Measurements from ENCODE around the gene GALNT1. TPM values are rescaled to one million over a fixed set of nuclear protein-coding genes. Genes with fewer than 3 reads are reported as not detected.

The GALNT1 gene
- total and polyA plus RNA-seq, 9 of the 15 experiments (the other 6 are each of a cell fraction or from before 2014, with no cell fraction given), result 14.4 to 54.1 (median 36.6) TPM

DNA sequence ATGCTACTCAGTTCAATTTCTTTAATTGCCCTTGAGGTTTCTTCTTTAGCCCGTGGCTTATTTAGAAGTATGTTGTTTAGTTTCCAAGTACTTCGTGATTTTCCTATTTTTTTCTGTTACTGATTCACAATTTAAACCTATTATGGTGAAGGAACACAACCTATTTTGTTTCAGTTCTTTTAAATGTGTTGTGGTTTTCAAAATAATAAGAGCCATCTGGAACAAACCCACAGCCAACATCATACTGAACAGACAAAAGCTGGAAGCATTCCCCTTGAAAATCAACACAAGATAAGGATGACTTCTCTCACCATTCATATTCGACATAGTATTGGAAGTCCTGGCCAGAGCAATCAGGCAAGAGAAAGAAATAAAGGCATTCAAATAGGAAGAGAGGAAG is 155.2 kb downstream of the GALNT1 start:
- in situ Hi-C loops (cut with MboI) (no loop called here), intact Hi-C loops (cut with micrococcal nuclease) (no loop called here)
- Histone ChIP-seq H4K20me1 (replicated peaks; ENCODE audit: control insufficient read depth, insufficient read depth, low read length) (no peaks in the 10 kb centered on the region), H3K9me1 (ENCODE audit: control insufficient read depth, insufficient read depth, low read length) (no peaks in the 10 kb centered on the region), H3K36me3 (ENCODE audit: control insufficient read depth, insufficient read depth, low read length) (no peaks in the 10 kb centered on the region), H3K4me3 (no peak overlapping the region), H3K27me3 (ENCODE audit: control insufficient read depth in 2 of 2, insufficient read depth in 2 of 2, low read length in 2 of 2) (no peaks in the 10 kb centered on the region), H3K4me1 (replicated peaks in 1 of 2; ENCODE audit: control insufficient read depth in 2 of 2, insufficient read depth in 2 of 2, low read length in 2 of 2) (no peaks in the 10 kb centered on the region; a peak in 2 of 5 replicates), H3K4me2 (ENCODE audit: insufficient read depth, low read length) (no peak overlapping the region), H3K79me2 (ENCODE audit: control insufficient read depth, insufficient read depth, low read length) (no peaks in the 10 kb centered on the region), H3K9ac (ENCODE audit: insufficient read depth in 1 of 2, low read depth in 2 of 2, low read length in 2 of 2) (no peak overlapping the region), H2AFZ (ENCODE audit: low read depth, low read length) (no peak overlapping the region), H3K9me3 (replicated peaks; ENCODE audit: control insufficient read depth, insufficient read depth, low read depth, low read length) (no peaks in the 10 kb centered on the region), H3K27ac (ENCODE audit: extremely low read depth, low read depth, low read length) (no peak overlapping the region)
- ChIA-PET CTCF (ENCODE audit: low intra/inter-chr PET ratio) (no interaction called here), POLR2A (interaction anchor here (0.9 kb wide), 1 partner anchor 15 kb away, joined by 3 read pairs; no protein-coding TSS in a partner anchor)
- ATAC-seq (no peak), FAIRE-seq (no peak), DNase-seq (ENCODE audit: extremely low read depth in 1 of 4, low spot score in 3 of 4) (no peak)
- BruUV-seq (replicated peaks), result no TSS peak
- 0% methylated on average over 3 of the region's 3 CpGs for WGBS (ENCODE audit: insufficient coverage, low coverage, missing lambda C conversion rate)
- TF ChIP-seq PTRF (tag; IDR thresholded peaks at IDR 0.05) (no peak), SMARCA5 (IDR thresholded peaks at IDR 0.05) (no peak), TRIM24 (IDR thresholded peaks at IDR 0.05) (no peak), ZNF830 (CRISPR knock-in tag; IDR thresholded peaks at IDR 0.05) (no peak), NELFE (IDR thresholded peaks at IDR 0.05; ENCODE audit: insufficient read depth, insufficient read length) (no peak), ZMIZ1 (IDR thresholded peaks at IDR 0.05; ENCODE audit: low read depth in 2 of 2, low read length in 2 of 2) (no peak), PCBP2 (IDR thresholded peaks at IDR 0.05; ENCODE audit: low read depth, low read length, poor library complexity, severe bottlenecking) (no peak), KDM5B (IDR thresholded peaks at IDR 0.05; ENCODE audit: insufficient replicate concordance, low read depth, low read length) (no peak), POLR3G (IDR thresholded peaks at IDR 0.05; ENCODE audit: extremely low read depth, insufficient read length, insufficient replicate concordance) (no peak), ZBTB9 (CRISPR knock-in tag; IDR thresholded peaks at IDR 0.05) (no peak), ZNF551 (CRISPR knock-in tag; IDR thresholded peaks at IDR 0.05) (no peak), TEAD4 (IDR thresholded peaks at IDR 0.05; ENCODE audit: low read length) (no peak), TEAD4 (CRISPR knock-in tag; IDR thresholded peaks at IDR 0.05; ENCODE audit: borderline replicate concordance) (no peak), STAT5B (CRISPR knock-in tag; IDR thresholded peaks at IDR 0.05) (no peak), HMGN3 (IDR thresholded peaks at IDR 0.05; ENCODE audit: borderline replicate concordance, extremely low read depth, insufficient read length, low read depth, low read length) (no peak)
- TF ChIP-seq, protein P1, sequence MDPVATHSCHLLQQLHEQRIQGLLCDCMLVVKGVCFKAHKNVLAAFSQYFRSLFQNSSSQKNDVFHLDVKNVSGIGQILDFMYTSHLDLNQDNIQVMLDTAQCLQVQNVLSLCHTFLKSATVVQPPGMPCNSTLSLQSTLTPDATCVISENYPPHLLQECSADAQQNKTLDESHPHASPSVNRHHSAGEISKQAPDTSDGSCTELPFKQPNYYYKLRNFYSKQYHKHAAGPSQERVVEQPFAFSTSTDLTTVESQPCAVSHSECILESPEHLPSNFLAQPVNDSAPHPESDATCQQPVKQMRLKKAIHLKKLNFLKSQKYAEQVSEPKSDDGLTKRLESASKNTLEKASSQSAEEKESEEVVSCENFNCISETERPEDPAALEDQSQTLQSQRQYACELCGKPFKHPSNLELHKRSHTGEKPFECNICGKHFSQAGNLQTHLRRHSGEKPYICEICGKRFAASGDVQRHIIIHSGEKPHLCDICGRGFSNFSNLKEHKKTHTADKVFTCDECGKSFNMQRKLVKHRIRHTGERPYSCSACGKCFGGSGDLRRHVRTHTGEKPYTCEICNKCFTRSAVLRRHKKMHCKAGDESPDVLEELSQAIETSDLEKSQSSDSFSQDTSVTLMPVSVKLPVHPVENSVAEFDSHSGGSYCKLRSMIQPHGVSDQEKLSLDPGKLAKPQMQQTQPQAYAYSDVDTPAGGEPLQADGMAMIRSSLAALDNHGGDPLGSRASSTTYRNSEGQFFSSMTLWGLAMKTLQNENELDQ (CRISPR knock-in tag; IDR thresholded peaks at IDR 0.05; ENCODE audit: borderline replicate concordance), result no peak

Measured in K562 (cell line).